ENCODE results near the gene SCN3B. TPM values are rescaled to one million over a fixed set of nuclear protein-coding genes. Genes with fewer than 3 reads are reported as not detected.

Gene SCN3B, protein sequence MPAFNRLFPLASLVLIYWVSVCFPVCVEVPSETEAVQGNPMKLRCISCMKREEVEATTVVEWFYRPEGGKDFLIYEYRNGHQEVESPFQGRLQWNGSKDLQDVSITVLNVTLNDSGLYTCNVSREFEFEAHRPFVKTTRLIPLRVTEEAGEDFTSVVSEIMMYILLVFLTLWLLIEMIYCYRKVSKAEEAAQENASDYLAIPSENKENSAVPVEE
- 0.49 TPM in 1 of 2 replicates, not detected in the other for total RNA-seq

DNA sequence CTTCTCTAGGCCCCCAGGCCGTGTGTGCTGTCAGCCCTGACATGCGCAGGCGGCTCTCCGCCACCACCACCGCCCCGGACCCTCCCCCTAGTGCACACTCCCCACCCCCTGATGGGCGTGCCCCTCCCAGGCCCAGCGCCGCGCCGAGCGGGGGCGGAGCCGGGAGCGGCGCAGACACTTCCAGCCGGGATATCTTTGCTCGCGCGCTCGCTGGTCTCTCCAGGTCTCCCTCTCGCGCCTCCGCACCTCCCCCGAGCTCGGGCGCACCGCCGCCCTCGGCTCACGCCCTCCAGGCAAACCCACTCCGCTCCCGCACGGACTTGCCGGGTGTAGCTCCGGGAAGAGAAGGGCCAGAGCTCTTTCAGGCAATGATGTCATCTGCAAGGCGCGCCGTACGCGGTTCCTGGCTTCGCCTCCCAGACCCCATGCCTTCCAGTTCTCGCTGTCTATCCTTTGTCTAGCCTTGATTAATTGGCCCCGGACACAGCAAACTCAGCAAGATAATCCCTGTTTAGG is at the start of gene SCN3B:
TSS of gene SCN3B (minus strand) at position 59 of the 516 bp plus-strand sequence. CDS start 823 bp downstream, outside the sequence.

Other genes starting within 250 kb of the SCN3B start
- 1.3 and 11.3 TPM in 2 replicates for gene GRAMD1B, start 224.4 kb downstream of the SCN3B start, total RNA-seq
- gene ZNF202, start 87.0 kb upstream of the SCN3B start, total RNA-seq: 2.7 and 5.3 TPM in 2 replicates
- not detected in 2 replicates for gene OR6X1, start 99.9 kb upstream of the SCN3B start, total RNA-seq
- gene OR6M1, start 151.7 kb upstream of the SCN3B start, total RNA-seq: 0.32 TPM in 1 of 2 replicates, not detected in the other
- not detected in 2 replicates for gene TMEM225, start 231.0 kb upstream of the SCN3B start, total RNA-seq
- not detected in 2 replicates for gene OR8D4, start 247.5 kb upstream of the SCN3B start, total RNA-seq

Measured in cardiac atrium fibroblast (primary cell).